Activated naive CD8-positive, alpha-beta T cell (primary cell): ENCODE results near the gene MYH3.

Experiments used
- H3K27ac Mint-ChIP-seq: one replicate; pipeline ENCODE4 v1.8.0; 2021; ENCODE audit warnings: mixed read lengths
- H3K27me3 Mint-ChIP-seq: one replicate; pipeline ENCODE4 v1.8.0; 2021; ENCODE audit warnings: mixed read lengths
- H3K36me3 Mint-ChIP-seq: one replicate; pipeline ENCODE4 v1.8.0; 2021; ENCODE audit warnings: mixed read lengths
- H3K4me1 Mint-ChIP-seq: one replicate; pipeline ENCODE4 v1.8.0; 2021; ENCODE audit warnings: low read depth, mixed read lengths
- H3K4me3 Mint-ChIP-seq: one replicate; pipeline ENCODE4 v1.8.0; 2021; ENCODE audit warnings: mild to moderate bottlenecking, mixed read lengths
- H3K9me3 Mint-ChIP-seq: one replicate; pipeline ENCODE4 v1.8.0; 2021; ENCODE audit warnings: low read depth, mixed read lengths

Gene MYH3

DNA sequence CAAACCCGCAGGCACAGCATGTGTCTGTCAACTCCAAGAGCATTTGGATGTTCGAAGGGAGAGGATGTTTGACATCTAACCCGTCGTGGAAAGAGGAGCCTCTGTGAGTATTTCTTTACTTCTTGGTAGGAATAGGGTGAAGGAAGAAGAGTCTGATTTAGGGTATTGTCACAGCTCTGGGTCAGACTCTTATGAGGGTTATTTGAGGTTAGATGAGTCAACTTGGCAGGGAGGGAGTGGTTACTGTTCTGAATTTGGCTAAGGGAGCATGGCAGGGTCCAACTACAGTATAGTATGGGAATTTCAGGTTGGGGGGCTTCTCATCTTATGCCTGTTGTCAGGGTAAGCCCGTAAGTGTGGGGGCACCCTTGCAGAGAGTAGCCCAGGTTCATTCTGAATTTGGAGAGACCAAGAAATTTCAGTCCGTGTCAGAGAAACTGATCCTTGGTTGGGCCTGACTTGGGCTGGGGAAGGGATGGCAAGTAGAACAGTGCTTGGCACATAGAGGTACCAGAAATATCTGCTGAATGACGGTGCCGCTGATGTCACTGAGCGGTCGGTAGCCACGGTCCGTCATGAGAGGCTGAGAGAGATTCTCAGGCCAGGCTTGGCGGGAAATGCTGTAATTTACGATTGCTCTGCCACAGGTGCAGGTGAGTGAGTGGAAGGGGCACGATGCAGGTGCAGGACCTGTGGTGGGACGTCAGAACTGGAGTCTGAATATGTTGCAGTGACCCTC is 43.2 kb downstream of the MYH3 start:
- no peaks in the 10 kb centered on the region for H3K36me3 Mint-ChIP-seq
- peaks cover 4% of the 10 kb centered on the region for H3K4me1 Mint-ChIP-seq
- no peaks in the 10 kb centered on the region for H3K9me3 Mint-ChIP-seq
- peaks cover 9% of the 10 kb centered on the region for H3K27me3 Mint-ChIP-seq
- H3K4me3 Mint-ChIP-seq = no peak overlapping the region
- no peak overlapping the region for H3K27ac Mint-ChIP-seq

DNA sequence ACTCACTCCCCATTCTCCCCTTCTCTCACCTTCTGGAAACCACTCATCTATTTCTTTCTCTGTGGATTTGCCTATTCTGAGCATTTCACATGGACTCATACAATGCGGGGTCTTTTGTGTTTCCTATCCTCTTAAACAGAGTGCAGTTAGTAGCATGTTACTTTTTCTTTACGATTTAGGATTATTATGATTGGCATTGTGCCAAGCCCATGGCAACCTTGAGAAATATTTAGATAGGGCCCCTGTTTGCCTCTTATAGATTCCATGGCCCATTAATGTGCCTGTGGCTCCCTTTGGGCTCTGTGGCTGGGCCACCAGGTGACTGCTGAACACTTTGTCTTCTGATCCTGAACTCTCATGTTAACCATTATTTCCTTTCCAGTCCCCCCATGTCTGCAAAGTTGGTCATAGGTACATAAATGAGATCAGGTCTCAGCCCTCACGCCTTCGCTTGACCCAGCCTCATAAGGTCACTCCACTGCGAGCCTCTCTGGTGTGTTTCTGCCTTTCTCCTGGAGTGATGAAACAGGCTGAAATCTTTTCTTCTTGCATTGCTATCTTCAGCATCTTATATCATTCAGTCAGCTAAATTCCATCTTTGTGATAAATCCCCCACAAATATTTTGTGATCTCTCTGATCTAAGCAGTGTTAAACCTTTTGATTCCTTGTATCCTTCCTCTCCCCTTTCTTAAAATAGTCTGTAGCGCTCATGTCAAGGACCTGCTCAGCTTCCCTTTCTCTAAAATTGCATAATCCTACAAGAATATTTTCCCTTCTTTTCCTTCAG is 44.0 kb downstream of the MYH3 start:
- peaks cover 7% of the 10 kb centered on the region for H3K27me3 Mint-ChIP-seq
- H3K27ac Mint-ChIP-seq = no peak overlapping the region
- no peaks in the 10 kb centered on the region for H3K36me3 Mint-ChIP-seq
- H3K4me1 Mint-ChIP-seq = peaks cover 2% of the 10 kb centered on the region
- no peak overlapping the region for H3K4me3 Mint-ChIP-seq
- no peaks in the 10 kb centered on the region for H3K9me3 Mint-ChIP-seq

DNA sequence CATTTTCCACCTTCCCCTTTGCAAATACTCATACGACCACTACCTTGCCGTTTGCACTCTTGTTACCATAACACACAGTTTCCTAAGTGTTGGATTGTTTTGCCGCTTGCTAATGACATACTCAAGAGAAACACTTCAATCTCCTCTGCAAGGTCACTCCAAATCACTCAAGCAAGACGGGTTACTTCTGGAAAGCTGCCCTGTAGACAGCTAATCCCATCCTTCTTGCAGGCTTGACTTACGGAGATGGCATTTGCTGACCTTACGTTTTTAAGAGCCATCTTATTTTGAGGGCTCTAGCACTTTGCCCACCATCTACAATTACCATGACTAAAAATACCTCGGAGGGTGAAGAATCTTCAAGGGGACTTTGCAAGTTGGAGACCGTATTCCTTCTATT is 46.2 kb downstream of the MYH3 start:
- Mint-ChIP-seq H3K4me1 (no peaks in the 10 kb centered on the region), H3K36me3 (no peaks in the 10 kb centered on the region), H3K4me3 (no peak overlapping the region), H3K27me3 (peaks cover 6% of the 10 kb centered on the region), H3K27ac (no peak overlapping the region), H3K9me3 (no peaks in the 10 kb centered on the region)

DNA sequence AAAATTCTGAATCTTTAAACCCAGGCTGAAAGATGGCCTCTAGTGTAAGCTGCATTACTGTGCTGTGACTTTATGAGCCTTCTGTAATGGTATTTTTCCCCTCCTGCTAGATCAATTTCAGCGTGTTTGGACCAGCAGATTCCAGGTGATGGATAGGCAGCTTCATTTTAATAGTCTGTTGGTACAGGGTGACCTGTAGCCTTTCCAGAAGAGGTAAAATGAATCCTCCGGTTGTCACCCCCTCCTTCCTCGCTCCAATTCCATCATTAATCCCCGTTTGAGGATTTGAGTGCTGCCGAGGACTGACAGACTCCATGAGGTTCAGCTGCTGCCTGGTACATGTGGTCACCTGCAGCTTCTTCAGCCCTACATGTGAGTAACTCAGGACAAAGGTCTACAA is 48.9 kb downstream of the MYH3 start:
- Mint-ChIP-seq H3K27me3 (peaks cover 6% of the 10 kb centered on the region), H3K36me3 (no peaks in the 10 kb centered on the region), H3K4me3 (no peak overlapping the region), H3K9me3 (no peaks in the 10 kb centered on the region), H3K4me1 (no peaks in the 10 kb centered on the region), H3K27ac (no peak overlapping the region)

DNA sequence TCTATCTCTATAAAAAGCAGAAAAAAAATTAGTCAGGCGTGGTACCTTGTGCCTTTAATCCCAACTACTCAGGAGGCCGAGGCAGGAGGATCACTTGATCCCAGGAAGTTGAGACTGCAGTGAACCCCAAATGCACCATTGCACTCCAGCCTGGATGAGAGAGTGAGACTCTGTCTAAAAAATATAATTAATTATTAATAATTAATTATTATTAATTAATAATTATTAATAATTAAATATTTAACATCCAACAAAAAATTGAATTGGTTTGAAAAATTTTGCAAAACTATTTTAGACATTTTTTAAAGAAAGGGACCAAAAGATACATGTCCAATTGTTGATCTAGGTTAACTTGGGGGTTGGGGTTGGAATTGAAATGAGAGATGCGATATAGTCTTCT is 51.0 kb downstream of the MYH3 start:
- Mint-ChIP-seq H3K9me3 (no peaks in the 10 kb centered on the region), H3K4me1 (no peaks in the 10 kb centered on the region), H3K27ac (no peak overlapping the region)

DNA sequence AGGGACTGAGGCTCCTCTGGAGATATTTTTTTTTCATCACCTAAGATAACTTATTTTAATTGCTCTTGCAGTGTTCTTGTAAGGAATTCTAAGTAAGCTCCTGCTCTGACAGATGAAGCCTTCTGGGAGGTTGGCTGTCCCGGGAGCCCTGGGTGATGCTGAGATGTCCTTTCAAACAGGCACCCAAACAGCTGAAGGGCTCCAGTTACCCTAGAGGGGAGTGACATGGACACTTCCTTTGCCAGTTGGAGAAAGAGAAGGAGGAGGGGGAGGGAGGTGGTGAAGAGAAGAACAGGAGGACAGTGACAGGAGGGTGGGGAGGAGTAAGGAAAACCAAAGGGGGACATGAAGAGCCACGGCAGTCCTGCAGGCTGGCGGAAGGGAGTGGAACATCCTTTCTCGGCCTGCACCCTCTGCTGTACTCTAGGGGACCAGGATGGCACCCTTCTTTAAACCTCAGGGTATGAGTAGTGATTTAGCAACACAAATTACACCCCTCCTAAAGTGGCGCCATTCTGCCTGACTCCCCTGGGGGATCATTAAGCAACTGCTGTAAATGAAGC is 51.8 kb downstream of the MYH3 start:
- H3K9me3 Mint-ChIP-seq = no peaks in the 10 kb centered on the region
- H3K4me1 Mint-ChIP-seq = no peaks in the 10 kb centered on the region
- H3K27me3 Mint-ChIP-seq = peaks cover 6% of the 10 kb centered on the region
- H3K27ac Mint-ChIP-seq = no peak overlapping the region
- H3K4me3 Mint-ChIP-seq = no peak overlapping the region
- no peaks in the 10 kb centered on the region for H3K36me3 Mint-ChIP-seq

More for the DNA sequence above, 51.0 kb downstream of the MYH3 start:
- H3K27me3 Mint-ChIP-seq = peaks cover 10% of the 10 kb centered on the region
- H3K36me3 Mint-ChIP-seq = no peaks in the 10 kb centered on the region
- no peak overlapping the region for H3K4me3 Mint-ChIP-seq

DNA sequence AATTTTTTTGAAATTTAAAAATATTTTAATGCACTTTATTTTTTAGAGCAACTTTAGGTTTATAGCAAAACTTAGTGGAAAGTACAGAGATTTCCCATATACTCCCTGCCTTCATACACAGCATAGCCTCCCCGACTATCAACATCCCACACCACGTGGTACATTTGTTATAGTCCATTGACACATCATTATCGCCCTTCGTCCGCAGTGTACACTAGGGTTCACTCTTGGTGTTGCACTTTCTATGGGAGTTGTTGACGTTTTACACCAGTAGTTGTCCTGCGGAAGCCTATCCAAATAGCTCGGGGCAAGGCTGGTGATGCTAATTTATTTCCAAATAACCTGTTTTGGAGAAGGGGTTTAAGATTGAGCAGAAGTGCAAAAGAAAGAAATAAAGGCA is 52.6 kb downstream of the MYH3 start:
- Mint-ChIP-seq H3K27me3 (peaks cover 9% of the 10 kb centered on the region), H3K4me3 (no peak overlapping the region), H3K9me3 (no peaks in the 10 kb centered on the region), H3K27ac (no peak overlapping the region), H3K36me3 (no peaks in the 10 kb centered on the region), H3K4me1 (no peaks in the 10 kb centered on the region)

DNA sequence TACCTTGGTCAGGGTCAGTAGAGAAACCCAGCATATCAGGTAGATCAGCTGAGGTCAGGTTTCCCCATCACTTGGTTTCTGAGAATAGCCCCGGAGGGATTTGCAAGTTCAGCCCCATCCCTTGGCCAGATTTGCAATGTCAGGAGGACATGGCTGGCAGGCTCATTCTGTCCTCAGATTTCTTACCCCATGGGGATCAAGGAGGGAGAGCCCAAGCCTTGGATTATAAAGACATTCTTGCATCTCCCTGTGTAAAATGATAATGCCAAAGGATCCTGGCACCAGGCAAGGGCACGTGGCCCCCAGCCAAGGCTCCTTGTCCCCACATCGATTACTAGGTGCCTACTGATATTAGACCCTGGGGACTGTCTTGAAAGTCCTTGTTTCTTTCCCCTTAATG is 53.2 kb downstream of the MYH3 start:
- Mint-ChIP-seq H3K36me3 (no peaks in the 10 kb centered on the region), H3K27ac (no peak overlapping the region), H3K4me3 (no peak overlapping the region), H3K27me3 (peaks cover 6% of the 10 kb centered on the region), H3K4me1 (no peaks in the 10 kb centered on the region), H3K9me3 (no peaks in the 10 kb centered on the region)

DNA sequence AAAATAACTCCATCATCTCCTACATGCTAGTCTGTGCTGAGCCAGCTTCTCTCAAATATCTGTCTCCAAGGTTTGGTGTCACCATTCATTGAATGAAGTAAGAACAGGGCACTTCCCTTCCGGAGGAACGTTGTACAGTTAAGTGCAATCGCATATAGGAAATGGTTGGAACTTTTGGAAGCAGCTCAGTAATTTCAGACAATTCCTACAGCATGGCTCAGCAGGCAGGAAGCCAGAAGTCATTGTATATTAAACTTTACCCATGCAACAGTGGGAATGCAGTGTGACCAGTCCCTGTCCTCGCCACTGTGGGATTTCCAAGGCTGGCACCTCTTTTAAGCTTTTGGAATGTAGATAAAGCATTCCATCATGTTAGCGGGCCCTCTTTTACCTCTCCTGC is 56.5 kb downstream of the MYH3 start:
- H3K9me3 Mint-ChIP-seq = no peaks in the 10 kb centered on the region
- no peaks in the 10 kb centered on the region for H3K36me3 Mint-ChIP-seq
- no peak overlapping the region for H3K4me3 Mint-ChIP-seq
- no peaks in the 10 kb centered on the region for H3K4me1 Mint-ChIP-seq
- H3K27me3 Mint-ChIP-seq = peaks cover 8% of the 10 kb centered on the region
- H3K27ac Mint-ChIP-seq = no peak overlapping the region

DNA sequence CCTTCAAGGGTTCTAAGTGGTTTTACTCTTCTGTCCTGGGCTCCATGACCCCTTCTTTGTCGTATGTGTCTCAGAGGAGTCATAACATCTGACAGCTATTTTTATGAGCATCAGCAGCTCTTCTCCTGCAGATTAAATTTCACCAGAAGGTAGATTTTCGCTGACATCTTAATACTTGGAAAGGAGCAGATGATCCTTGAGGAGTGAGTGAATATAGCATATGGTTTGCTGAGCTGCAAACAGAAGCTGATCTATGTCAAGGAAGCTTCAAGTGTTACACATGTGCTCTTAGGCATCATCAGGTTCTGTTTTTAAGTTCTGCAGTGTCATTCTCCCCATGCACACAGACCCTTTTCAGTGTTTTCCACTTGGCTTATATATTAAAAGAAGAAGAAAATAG is 58.5 kb downstream of the MYH3 start:
- H3K4me1 Mint-ChIP-seq = no peaks in the 10 kb centered on the region
- H3K4me3 Mint-ChIP-seq = no peak overlapping the region
- no peaks in the 10 kb centered on the region for H3K36me3 Mint-ChIP-seq
- no peak overlapping the region for H3K27ac Mint-ChIP-seq
- peaks cover 15% of the 10 kb centered on the region for H3K27me3 Mint-ChIP-seq
- H3K9me3 Mint-ChIP-seq = no peaks in the 10 kb centered on the region

DNA sequence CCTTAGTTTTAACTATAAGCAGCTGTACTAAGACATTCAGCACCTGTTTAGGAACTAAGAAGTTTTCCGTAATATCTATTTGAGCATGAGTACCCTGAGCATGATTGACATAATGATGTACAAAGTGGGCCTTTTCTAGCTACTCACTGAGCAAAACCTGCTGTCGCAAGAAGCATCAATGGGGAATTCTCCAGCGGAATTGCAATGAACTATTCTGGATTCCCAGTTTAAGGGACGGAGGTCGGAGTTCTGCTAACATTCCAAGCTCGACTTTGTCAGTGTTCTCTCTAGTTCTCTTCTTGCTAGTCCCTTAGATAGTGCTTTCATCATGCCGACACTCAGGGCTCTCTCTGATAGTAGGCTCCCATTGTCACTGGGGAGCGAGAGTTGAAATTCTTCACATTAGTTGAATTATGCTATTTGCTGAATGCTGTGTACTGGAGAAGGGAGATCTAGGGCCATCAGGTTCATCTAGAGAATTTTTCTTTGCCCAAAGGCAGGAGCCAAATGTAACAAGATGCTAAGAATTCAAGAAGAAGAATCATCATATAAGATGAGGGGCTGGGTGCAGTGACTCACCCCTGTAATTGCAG is 67.5 kb downstream of the MYH3 start:
- no peak overlapping the region for H3K27ac Mint-ChIP-seq
- H3K9me3 Mint-ChIP-seq = no peaks in the 10 kb centered on the region
- H3K27me3 Mint-ChIP-seq = peaks cover 18% of the 10 kb centered on the region
- H3K4me3 Mint-ChIP-seq = no peak overlapping the region
- no peaks in the 10 kb centered on the region for H3K36me3 Mint-ChIP-seq
- H3K4me1 Mint-ChIP-seq = no peaks in the 10 kb centered on the region

DNA sequence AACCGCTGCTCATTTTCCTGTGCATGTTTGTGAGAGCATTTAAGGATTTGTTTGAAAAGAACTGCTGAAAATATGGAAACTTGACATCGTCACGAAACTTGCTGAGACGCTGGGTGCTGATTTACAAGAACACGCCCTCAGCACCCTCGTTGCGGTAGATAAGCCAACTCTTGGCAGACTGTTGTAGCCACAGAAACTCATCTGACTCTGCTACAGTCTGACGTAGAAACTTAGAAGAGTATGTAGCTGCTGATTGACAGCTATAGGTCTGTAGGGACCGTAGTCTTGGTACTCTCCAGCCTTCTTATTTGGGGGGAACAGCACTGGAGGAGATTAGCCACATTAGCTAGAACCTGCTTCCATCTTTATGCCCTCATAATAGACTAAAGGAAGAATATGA is 71.6 kb downstream of the MYH3 start:
- Mint-ChIP-seq H3K9me3 (no peaks in the 10 kb centered on the region), H3K4me1 (no peaks in the 10 kb centered on the region), H3K4me3 (no peak overlapping the region), H3K27ac (no peak overlapping the region), H3K36me3 (no peaks in the 10 kb centered on the region), H3K27me3 (peaks cover 6% of the 10 kb centered on the region)

DNA sequence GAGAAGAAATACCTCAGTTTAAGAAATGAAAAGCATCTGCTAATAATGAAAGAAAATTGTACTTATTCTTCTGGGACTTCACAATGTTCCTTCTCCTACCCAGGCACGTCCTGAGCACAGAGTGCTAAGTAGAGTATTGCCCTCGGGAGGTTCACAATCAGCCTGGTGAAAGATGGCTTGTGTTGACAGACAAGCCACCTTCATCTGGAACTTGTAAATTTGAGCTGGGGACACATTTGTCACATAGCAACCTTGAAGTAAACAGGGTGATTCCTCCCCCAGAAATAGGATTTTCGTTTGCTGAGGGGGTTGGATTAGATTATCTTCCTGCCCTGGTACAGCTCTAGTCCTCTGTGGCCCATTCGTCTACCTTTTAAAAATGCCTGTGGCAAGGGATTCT is 73.3 kb downstream of the MYH3 start:
- H3K36me3 Mint-ChIP-seq = no peaks in the 10 kb centered on the region
- peaks cover 1% of the 10 kb centered on the region for H3K27me3 Mint-ChIP-seq
- no peak overlapping the region for H3K4me3 Mint-ChIP-seq

DNA sequence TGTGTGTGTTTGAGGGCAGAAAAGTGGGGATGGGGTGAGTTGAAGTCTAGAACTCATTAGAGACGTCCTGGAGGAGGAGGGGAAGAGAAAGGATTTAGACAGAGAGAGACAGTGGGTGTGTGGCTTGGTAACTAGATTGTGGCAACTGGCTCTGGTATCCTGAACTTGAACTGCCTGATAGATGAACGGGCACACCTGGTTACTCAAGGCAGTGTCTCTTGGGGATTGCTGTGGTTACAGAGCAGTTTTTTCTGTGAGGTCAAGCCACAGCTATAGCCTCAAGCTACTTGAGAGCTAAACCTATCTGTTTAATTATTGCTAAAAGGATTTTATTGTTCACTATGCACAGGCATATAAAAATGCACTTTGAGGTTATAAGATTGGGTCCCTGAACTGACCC is 77.8 kb downstream of the MYH3 start:
- Mint-ChIP-seq H3K27ac (no peak overlapping the region), H3K36me3 (no peaks in the 10 kb centered on the region), H3K9me3 (no peaks in the 10 kb centered on the region), H3K27me3 (peaks cover 4% of the 10 kb centered on the region), H3K4me3 (no peak overlapping the region), H3K4me1 (no peaks in the 10 kb centered on the region)

More for the DNA sequence above, 73.3 kb downstream of the MYH3 start:
- H3K4me1 Mint-ChIP-seq = no peaks in the 10 kb centered on the region
- no peaks in the 10 kb centered on the region for H3K9me3 Mint-ChIP-seq
- H3K27ac Mint-ChIP-seq = no peak overlapping the region
